ENCODE results near the gene NSMCE4A. TPM values are rescaled to one million over a fixed set of nuclear protein-coding genes. Genes with fewer than 3 reads are reported as not detected.

Gene NSMCE4A
- total and polyA plus RNA-seq, 2 of the 8 experiments (the other 6 are each of a cell fraction or from before 2014, with no cell fraction given): 48.6 to 66.0 TPM

DNA sequence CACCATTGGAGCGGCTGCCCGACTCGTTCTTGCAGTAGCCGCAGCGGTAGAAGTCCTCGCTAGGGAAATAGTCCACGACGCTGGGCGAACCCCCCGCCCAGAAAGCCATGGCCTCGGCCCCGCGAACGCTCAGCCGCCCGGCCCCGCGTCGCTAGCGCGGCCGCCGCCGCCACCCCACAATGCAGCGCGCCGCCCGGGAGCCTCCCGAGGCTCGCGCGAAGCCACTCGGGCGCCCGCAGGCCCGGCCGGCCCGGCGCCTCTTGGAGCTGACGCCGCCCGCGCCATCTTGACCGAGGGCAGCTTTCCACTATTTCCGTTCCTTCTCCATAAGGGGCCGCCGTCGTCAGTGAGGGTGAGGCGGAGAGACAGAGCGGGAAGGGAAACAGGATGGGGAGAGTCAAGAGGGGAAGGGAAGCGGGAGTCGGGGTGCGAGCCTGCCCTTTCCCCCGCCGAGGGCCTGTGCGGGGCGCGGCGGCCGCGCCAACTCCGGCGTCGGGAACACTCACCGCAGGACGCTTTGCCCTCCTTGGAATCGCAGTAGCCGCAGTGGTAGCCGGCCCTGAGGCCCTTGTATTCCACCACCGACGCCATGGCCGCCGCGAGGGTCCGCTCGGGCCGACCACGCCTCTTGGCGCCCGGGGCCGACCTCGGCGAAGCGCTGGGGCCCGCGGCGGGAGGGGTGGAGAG lies 47.0 kb downstream of the NSMCE4A start, which contains the start of gene ATE1:
Gene ATE1 (minus strand): TSS at position 191 of the 687 bp plus-strand sequence. CDS start 82 bp downstream, at position 109.
- Histone ChIP-seq H2BK15ac (ENCODE audit: low read length) (no peak within 1 kb of the TSS), H2AFZ (ENCODE audit: low read length) (peak within 1 kb of the TSS; percentile 82; the same call in 1 of the 2 replicates), H3K79me1 (ENCODE audit: low read depth, low read length) (no peaks in the 10 kb centered on the region; the same call in 1 of the 2 replicates), H3K4me1 (replicated peaks in 1 of 4; ENCODE audit: control insufficient read depth in 3 of 4, insufficient read depth in 4 of 4, low read length in 3 of 4) (peaks cover 0 to 7% (median 1%) of the 10 kb centered on the region in 4 experiments; a peak in 3 of 7 replicates), H3K27me3 (replicated peaks in 1 of 4; ENCODE audit: control insufficient read depth in 3 of 4, extremely low read depth in 1 of 4, insufficient read depth in 3 of 4, low read length in 3 of 4) (no peaks in the 10 kb centered on the region), H3K36me3 (ENCODE audit: control insufficient read depth in 2 of 4, insufficient read depth in 4 of 4, low read length in 3 of 4) (peaks cover 0 to 7% (median 0%) of the 10 kb centered on the region in 4 experiments; a peak in 2 of 8 replicates), H3K79me2 (ENCODE audit: control insufficient read depth in 1 of 2, insufficient read depth in 2 of 2, low read length in 2 of 2) (peaks cover 0 to 43% of the 10 kb centered on the region in 2 experiments; a peak in 3 of 4 replicates), H3K18ac (ENCODE audit: extremely low read depth, low read length) (peak within 1 kb of the TSS; percentile 75), H3K23me2 (ENCODE audit: low read depth, low read length) (peaks cover 5% of the 10 kb centered on the region; the same call in 1 of the 2 replicates), H4K91ac (replicated peaks; ENCODE audit: insufficient read length, low read length) (peak within 1 kb of the TSS; percentile 45), H3K9me3 (ENCODE audit: insufficient read depth in 2 of 2, low read depth in 1 of 2, low read length in 1 of 2) (no peaks in the 10 kb centered on the region), H2AK5ac (ENCODE audit: low read depth, low read length) (0 out of 2 replicates have a peak within 1 kb of the TSS, but pooled peaks have one; percentile 65), H4K20me1 (replicated peaks in 1 of 2; ENCODE audit: control insufficient read depth in 1 of 2, insufficient read depth in 2 of 2, low read length in 2 of 2) (no peaks in the 10 kb centered on the region), H2BK5ac (ENCODE audit: low read depth, low read length) (peak within 1 kb of the TSS; percentile 84), H3K4me3 (ENCODE audit: extremely low read depth in 1 of 4, insufficient read depth in 2 of 4, low read depth in 3 of 4, low read length in 4 of 4) (peak within 1 kb of the TSS; percentile 85 to 96 (median 90)), H4K5ac (ENCODE audit: insufficient read length, low read depth, low read length) (peak within 1 kb of the TSS; percentile 98), H2BK12ac (ENCODE audit: low read depth, low read length) (no peak within 1 kb of the TSS; the same call in 1 of the 2 replicates), H3K56ac (replicated peaks; ENCODE audit: insufficient read length, low read depth, low read length) (peak within 1 kb of the TSS; percentile 95), H3K23ac (ENCODE audit: insufficient read length) (no peak within 1 kb of the TSS), H2BK20ac (ENCODE audit: low read length) (no peak within 1 kb of the TSS), H3K4me2 (ENCODE audit: insufficient read depth in 1 of 2, low read depth in 2 of 2, low read length in 2 of 2) (peak within 1 kb of the TSS; percentile 90 to 91), H2BK120ac (replicated peaks; ENCODE audit: low read depth, low read length) (no peak within 1 kb of the TSS), H3K9ac (replicated peaks in 1 of 4; ENCODE audit: extremely low read depth in 1 of 4, low read depth in 3 of 4, low read length in 3 of 4) (peak within 1 kb of the TSS; percentile 96 to 99 (median 96)), H3K14ac (ENCODE audit: insufficient read length) (peak within 1 kb of the TSS; percentile 40), H3K27ac (ENCODE audit: low read depth, low read length) (peak within 1 kb of the TSS; percentile 100), H4K8ac (ENCODE audit: extremely low read depth, insufficient read depth, low read length) (peak within 1 kb of the TSS; percentile 99), H3K4ac (replicated peaks; ENCODE audit: insufficient read length, low read depth, low read length) (no peak within 1 kb of the TSS)
- ChIA-PET CTCF (ENCODE audit: partially characterized antibody) (interaction anchor here (0.8 to 0.9 kb wide), 2 partner anchors 104 to 122 kb away, joined by 3 read pairs; no protein-coding TSS in a partner anchor), POLR2A (ENCODE audit: partially characterized antibody) (interaction anchor here (0.6 to 2.8 kb wide), 28 partner anchors 9 to 1004 kb away, joined by 3 to 25 read pairs (median 4); partner anchors contain the start of gene NSMCE4A)
- DNase-seq (ENCODE audit: low read depth in 1 of 2, low spot score in 2 of 2) (peak; percentile 69 to 91), FAIRE-seq (no peak)
- WGBS, 2 experiments (ENCODE audit: extremely low coverage in 1 of 2, insufficient coverage in 1 of 2, insufficient read length in 1 of 2, insufficient replicate concordance in 2 of 2, low coverage in 1 of 2, low lambda C conversion rate in 2 of 2, missing lambda C conversion rate in 1 of 2): 0% methylated on average over 74 of the region's 87 CpGs; no CpG with 5 or more reads in 1 of the 2 experiments
- peak; percentile 90 to 98 for TF ChIP-seq POLR2A (IDR thresholded peaks at IDR 0.05; ENCODE audit: control extremely low read depth in 1 of 2, low read depth in 2 of 2, low read length in 2 of 2)
- peak; percentile 13 for TF ChIP-seq CTBP2 (IDR thresholded peaks at IDR 0.05; ENCODE audit: borderline replicate concordance, insufficient read depth, insufficient read length, low read length)
- TF ChIP-seq, protein P1, sequence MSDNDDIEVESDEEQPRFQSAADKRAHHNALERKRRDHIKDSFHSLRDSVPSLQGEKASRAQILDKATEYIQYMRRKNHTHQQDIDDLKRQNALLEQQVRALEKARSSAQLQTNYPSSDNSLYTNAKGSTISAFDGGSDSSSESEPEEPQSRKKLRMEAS (IDR thresholded peaks at IDR 0.05): peak; percentile 73
- peak; percentile 89 for TF ChIP-seq TAF7 (optimal IDR thresholded peaks at IDR 0.05; ENCODE audit: borderline replicate concordance, low read depth, low read length)
- no peak for TF ChIP-seq CBX5 (IDR thresholded peaks at IDR 0.05; ENCODE audit: low read depth, low read length)
- no peak for TF ChIP-seq TEAD4 (IDR thresholded peaks at IDR 0.05; ENCODE audit: low read depth, low read length)
- TF ChIP-seq CREB1 (IDR thresholded peaks at IDR 0.05): peak; percentile 71
- TF ChIP-seq PHF8 (conservative IDR thresholded peaks at IDR 0.05; ENCODE audit: low read depth, low read length): peak; percentile 94
- TF ChIP-seq SAP30 (IDR thresholded peaks at IDR 0.05; ENCODE audit: insufficient read depth, insufficient replicate concordance, low read length): no peak
- peak; percentile 74; the same call in 1 of the 2 replicates for TF ChIP-seq SP4 (IDR thresholded peaks at IDR 0.05; ENCODE audit: low read length)
- TF ChIP-seq RXRA (IDR thresholded peaks at IDR 0.05; ENCODE audit: insufficient read depth, low read depth, low read length): no peak

All from H1 (cell line).